Endothelial cell of umbilical vein (primary cell): ENCODE results near the gene RGS6.

Experiments used
- CTCF ChIP-seq, 2 donors: IDR thresholded peaks; 1 replicate in 1 of 2; 2 replicates in 1 of 2; pipeline ENCODE4 v1.5.1; 2011; ENCODE audit warnings: low read length in 2 of 2, mild to moderate bottlenecking in 2 of 2, moderate library complexity in 2 of 2, control low read depth in 1 of 2, inconsistent platforms in 1 of 2, low read depth in 1 of 2; ENCODE audit not compliant: insufficient read depth in 1 of 2; ENCODE audit errors: extremely low read depth in 1 of 2
- EZH2 ChIP-seq: IDR thresholded peaks from 2 replicates; pipeline ENCODE4 v1.6.1; 2012; ENCODE audit warnings: borderline replicate concordance, low read depth, mild to moderate bottlenecking, moderate library complexity, low read length, inconsistent platforms; ENCODE audit not compliant: severe bottlenecking
- JUN ChIP-seq: IDR thresholded peaks from 2 replicates; pipeline ENCODE4 v1.6.1; 2011; ENCODE audit warnings: borderline replicate concordance, low read depth; ENCODE audit not compliant: insufficient read length, insufficient read depth
- MAX ChIP-seq: IDR thresholded peaks from 2 replicates; pipeline ENCODE4 v1.6.1; 2011; ENCODE audit not compliant: insufficient read depth, insufficient read length
- POLR2A ChIP-seq: IDR thresholded peaks from 2 replicates; pipeline ENCODE4 v1.6.1; 2012; ENCODE audit warnings: low read depth, mild to moderate bottlenecking, control low read depth, low read length
- POLR2AphosphoS5 ChIP-seq: IDR thresholded peaks from 2 replicates; pipeline ENCODE4 v1.6.1; 2012; ENCODE audit warnings: low read depth, mild to moderate bottlenecking, control low read depth, low read length, moderate library complexity; ENCODE audit not compliant: insufficient read depth

GRCh38 chr14:72341686-72342085 lies 409.5 kb downstream of the RGS6 start:
- TF ChIP-seq POLR2A (no peak), EZH2 (no peak), MAX (no peak), CTCF (IDR thresholded peaks at IDR 0.05; ENCODE audit: extremely low read depth in 1 of 2, insufficient read depth in 1 of 2, low read depth in 1 of 2, low read length in 2 of 2) (no peak), POLR2AphosphoS5 (no peak), JUN (no peak)
